Astrocyte (in vitro differentiated cells and primary cell): ENCODE measurements around the gene ADAMTS12. TPM values are rescaled to one million over a fixed set of nuclear protein-coding genes. Genes with fewer than 3 reads are reported as not detected.
A peak's percentile ranks its signal among the peaks of the same experiment; 100 is the strongest.

Experiments
- DNase-seq: peaks from one replicate; pipeline ENCODE4 v3.0.0-alpha.2; 2010; ENCODE audit warnings: low read depth
- FAIRE-seq: peaks from 2 replicates; lab custom pipeline; 2011; peaks lifted over from hg19 to GRCh38; lab: Jason Lieb, UNC
- H2AFZ ChIP-seq: 2 replicates; pipeline ENCODE4 v1.6.0; 2012; ENCODE audit warnings: low read depth, low read length, inconsistent platforms
- H3K27ac ChIP-seq: 2 replicates; pipeline ENCODE4 v1.5.1; 2011; ENCODE audit warnings: low read depth, low read length, inconsistent platforms
- H3K27me3 ChIP-seq: 2 replicates; pipeline ENCODE4 v1.6.0; 2011; ENCODE audit warnings: low read length, inconsistent platforms; ENCODE audit not compliant: insufficient read depth
- H3K36me3 ChIP-seq: 2 replicates; pipeline ENCODE4 v1.5.1; 2011; ENCODE audit warnings: low read length, inconsistent platforms; ENCODE audit not compliant: insufficient read depth
- H3K4me1 ChIP-seq: 2 replicates; pipeline ENCODE4 v1.5.1; 2011; ENCODE audit warnings: low read length, inconsistent platforms; ENCODE audit not compliant: insufficient read depth
- H3K4me2 ChIP-seq: 2 replicates; pipeline ENCODE4 v1.6.0; 2012; ENCODE audit warnings: low read length, inconsistent platforms
- H3K4me3 ChIP-seq: 2 replicates; pipeline ENCODE4 v1.5.1; 2011; ENCODE audit warnings: low read depth, mild to moderate bottlenecking, low read length, inconsistent platforms; ENCODE audit not compliant: insufficient read depth
- H3K79me2 ChIP-seq: 2 replicates; pipeline ENCODE4 v1.6.0; 2012; ENCODE audit warnings: mild to moderate bottlenecking, low read length, inconsistent platforms; ENCODE audit not compliant: insufficient read depth
- H3K9ac ChIP-seq: 2 replicates; pipeline ENCODE4 v1.6.0; 2012; ENCODE audit warnings: mild to moderate bottlenecking, low read length, inconsistent platforms
- H3K9me3 ChIP-seq: 2 replicates; pipeline ENCODE4 v1.5.1; 2012; ENCODE audit warnings: low read depth, mild to moderate bottlenecking, low read length, inconsistent platforms; ENCODE audit not compliant: insufficient read depth
- H4K20me1 ChIP-seq: 2 replicates; pipeline ENCODE4 v1.6.0; 2012; ENCODE audit warnings: low read length, inconsistent platforms; ENCODE audit not compliant: insufficient read depth
- H3K27ac Mint-ChIP-seq: one replicate; pipeline ENCODE4 v1.8.0; 2021; ENCODE audit warnings: mild to moderate bottlenecking, mixed read lengths; ENCODE audit not compliant: unreplicated experiment
- H3K27me3 Mint-ChIP-seq: one replicate; pipeline ENCODE4 v1.8.0; 2021; ENCODE audit warnings: low read depth, mixed read lengths; ENCODE audit not compliant: unreplicated experiment
- H3K36me3 Mint-ChIP-seq: one replicate; pipeline ENCODE4 v1.8.0; 2021; ENCODE audit warnings: low read depth, mixed read lengths; ENCODE audit not compliant: unreplicated experiment
- H3K4me1 Mint-ChIP-seq: one replicate; pipeline ENCODE4 v1.8.0; 2021; ENCODE audit warnings: low read depth, mixed read lengths; ENCODE audit not compliant: unreplicated experiment
- H3K4me3 Mint-ChIP-seq: one replicate; pipeline ENCODE4 v1.8.0; 2021; ENCODE audit warnings: mild to moderate bottlenecking, moderate library complexity, mixed read lengths; ENCODE audit not compliant: unreplicated experiment
- H3K9me3 Mint-ChIP-seq: one replicate; pipeline ENCODE4 v1.8.0; 2021; ENCODE audit warnings: mild to moderate bottlenecking, mixed read lengths; ENCODE audit not compliant: unreplicated experiment
- EZH2 ChIP-seq: IDR thresholded peaks from 2 replicates; pipeline ENCODE4 v1.6.1; 2012; ENCODE audit warnings: mild to moderate bottlenecking, low read length, inconsistent platforms; ENCODE audit not compliant: insufficient read depth
- total RNA-seq: library from RNA; stranded (reverse); gene quantifications from 2 replicates; pipeline ENCODE4 v1.2.1, GENCODE V29; 2021
- TF ChIP-seq, protein P1 (sequence below): IDR thresholded peaks from 2 replicates; pipeline ENCODE4 v1.5.1; 2011; ENCODE audit warnings: low read depth, mild to moderate bottlenecking, inconsistent platforms, low read length, moderate library complexity; ENCODE audit not compliant: insufficient read depth

ADAMTS12 gene
- total RNA-seq, 1 donor from 2014 or later = 156 TPM

DNA sequence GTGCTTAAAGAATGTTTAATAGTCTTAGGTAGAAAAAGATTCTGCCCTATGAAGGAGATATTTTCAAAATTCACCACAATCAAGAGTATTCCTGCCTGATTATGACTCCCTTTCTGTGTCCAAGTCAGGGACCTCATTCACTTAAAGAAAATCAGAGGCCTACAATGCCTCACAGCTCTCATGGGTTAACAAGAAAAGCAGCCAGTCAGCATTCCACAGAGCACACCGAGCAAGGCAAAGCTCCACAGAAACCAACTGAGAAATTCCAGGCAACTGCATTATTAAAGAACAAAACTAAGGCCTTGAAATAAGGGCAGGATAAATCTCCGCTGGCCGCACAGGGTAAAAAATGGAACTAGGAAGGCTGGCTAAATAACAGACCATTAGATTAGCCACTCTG, 289.9 kb downstream of the ADAMTS12 start:
- Mint-ChIP-seq H3K36me3 (peaks cover 15% of the 10 kb centered on the region), H3K9me3 (no peaks in the 10 kb centered on the region), H3K4me3 (no peak overlapping the region), H3K27ac (peak overlapping the region; percentile 63), H3K4me1 (peaks cover 10% of the 10 kb centered on the region), H3K27me3 (no peaks in the 10 kb centered on the region)
- Histone ChIP-seq H3K4me1 (no peaks in the 10 kb centered on the region), H3K9ac (no peak overlapping the region), H3K27ac (no peak overlapping the region), H3K36me3 (peaks cover 21% of the 10 kb centered on the region), H2AFZ (no peak overlapping the region), H4K20me1 (no peaks in the 10 kb centered on the region), H3K4me3 (no peak overlapping the region), H3K27me3 (no peaks in the 10 kb centered on the region), H3K9me3 (no peaks in the 10 kb centered on the region), H3K4me2 (no peak overlapping the region), H3K79me2 (no peaks in the 10 kb centered on the region)
- FAIRE-seq = no peak
- TF ChIP-seq, protein P1, sequence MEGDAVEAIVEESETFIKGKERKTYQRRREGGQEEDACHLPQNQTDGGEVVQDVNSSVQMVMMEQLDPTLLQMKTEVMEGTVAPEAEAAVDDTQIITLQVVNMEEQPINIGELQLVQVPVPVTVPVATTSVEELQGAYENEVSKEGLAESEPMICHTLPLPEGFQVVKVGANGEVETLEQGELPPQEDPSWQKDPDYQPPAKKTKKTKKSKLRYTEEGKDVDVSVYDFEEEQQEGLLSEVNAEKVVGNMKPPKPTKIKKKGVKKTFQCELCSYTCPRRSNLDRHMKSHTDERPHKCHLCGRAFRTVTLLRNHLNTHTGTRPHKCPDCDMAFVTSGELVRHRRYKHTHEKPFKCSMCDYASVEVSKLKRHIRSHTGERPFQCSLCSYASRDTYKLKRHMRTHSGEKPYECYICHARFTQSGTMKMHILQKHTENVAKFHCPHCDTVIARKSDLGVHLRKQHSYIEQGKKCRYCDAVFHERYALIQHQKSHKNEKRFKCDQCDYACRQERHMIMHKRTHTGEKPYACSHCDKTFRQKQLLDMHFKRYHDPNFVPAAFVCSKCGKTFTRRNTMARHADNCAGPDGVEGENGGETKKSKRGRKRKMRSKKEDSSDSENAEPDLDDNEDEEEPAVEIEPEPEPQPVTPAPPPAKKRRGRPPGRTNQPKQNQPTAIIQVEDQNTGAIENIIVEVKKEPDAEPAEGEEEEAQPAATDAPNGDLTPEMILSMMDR = no peak
- TF ChIP-seq EZH2 = no peak
- peak; percentile 59 for DNase-seq

DNA sequence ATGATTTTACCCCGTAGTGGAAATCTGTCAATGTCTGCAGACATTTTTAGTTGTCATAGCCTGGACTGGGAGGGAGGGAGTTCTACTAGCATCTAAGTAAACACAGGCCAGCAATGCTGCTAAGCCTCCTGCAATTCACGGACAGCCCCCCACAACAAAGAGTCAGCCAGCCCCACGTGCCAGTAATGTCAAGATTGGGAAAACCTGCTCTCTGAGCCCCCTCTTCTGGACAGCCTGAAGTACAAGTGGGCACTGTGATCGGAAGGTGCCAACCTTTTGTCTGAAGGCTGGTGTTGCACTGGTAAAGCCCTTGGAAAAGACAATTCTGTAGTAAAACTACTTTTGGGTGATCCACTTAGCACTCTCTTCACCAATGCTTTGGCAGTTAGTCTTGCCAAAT, 296.5 kb downstream of the ADAMTS12 start:
- no peak overlapping the region for H3K4me3 Mint-ChIP-seq
- peaks cover 14% of the 10 kb centered on the region for H3K4me1 Mint-ChIP-seq
- H3K27me3 ChIP-seq = no peaks in the 10 kb centered on the region
- no peaks in the 10 kb centered on the region for H3K4me1 ChIP-seq
- H4K20me1 ChIP-seq = no peaks in the 10 kb centered on the region
- H3K4me2 ChIP-seq = no peak overlapping the region
- H3K9ac ChIP-seq = no peak overlapping the region
- no peak overlapping the region for H3K27ac ChIP-seq
- H3K4me3 ChIP-seq = no peak overlapping the region
- no peaks in the 10 kb centered on the region for H3K9me3 ChIP-seq
- no peak for TF ChIP-seq EZH2
- TF ChIP-seq, protein P1 = no peak
- H3K79me2 ChIP-seq = no peaks in the 10 kb centered on the region
- no peak overlapping the region for H2AFZ ChIP-seq
- H3K9me3 Mint-ChIP-seq = no peaks in the 10 kb centered on the region
- DNase-seq (no peak), FAIRE-seq (no peak)
- no peaks in the 10 kb centered on the region for H3K27me3 Mint-ChIP-seq
- H3K36me3 ChIP-seq = peaks cover 5% of the 10 kb centered on the region
- H3K36me3 Mint-ChIP-seq = peaks cover 30% of the 10 kb centered on the region
- H3K27ac Mint-ChIP-seq = no peak overlapping the region

DNA sequence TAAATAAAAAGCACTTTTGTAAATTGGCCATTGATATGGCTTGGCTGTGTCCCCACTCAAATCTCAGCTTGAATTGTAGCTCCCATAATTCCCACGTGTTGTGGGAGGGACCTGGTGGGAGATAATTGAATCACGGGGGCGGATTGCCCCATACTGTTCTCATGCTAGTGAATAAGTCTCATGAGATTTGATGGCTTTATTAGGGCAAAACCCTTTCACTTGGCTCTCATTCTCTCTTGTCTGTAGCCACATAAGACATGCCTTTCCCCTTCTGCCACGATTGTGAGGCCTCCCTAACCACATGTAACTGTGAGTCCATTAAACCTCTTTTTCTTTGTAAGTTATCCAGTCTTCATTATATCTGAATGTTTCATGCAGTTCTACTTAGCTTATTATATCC, 297.8 kb downstream of the ADAMTS12 start:
- Histone ChIP-seq H3K4me2 (no peak overlapping the region), H2AFZ (no peak overlapping the region), H3K27ac (no peak overlapping the region), H4K20me1 (no peaks in the 10 kb centered on the region), H3K9ac (no peak overlapping the region), H3K4me1 (no peaks in the 10 kb centered on the region), H3K36me3 (peaks cover 7% of the 10 kb centered on the region), H3K27me3 (no peaks in the 10 kb centered on the region), H3K9me3 (no peaks in the 10 kb centered on the region), H3K79me2 (no peaks in the 10 kb centered on the region), H3K4me3 (no peak overlapping the region)
- FAIRE-seq (peak; percentile 13), DNase-seq (no peak)
- TF ChIP-seq EZH2 = no peak
- TF ChIP-seq, protein P1 = no peak
- H3K27me3 Mint-ChIP-seq = no peaks in the 10 kb centered on the region
- H3K36me3 Mint-ChIP-seq = peaks cover 27% of the 10 kb centered on the region
- peaks cover 14% of the 10 kb centered on the region for H3K4me1 Mint-ChIP-seq
- H3K9me3 Mint-ChIP-seq = no peaks in the 10 kb centered on the region
- H3K27ac Mint-ChIP-seq = no peak overlapping the region
- no peak overlapping the region for H3K4me3 Mint-ChIP-seq
